GM12878 (cell line): ENCODE measurements around the gene RBM26. TPM values are rescaled to one million over a fixed set of nuclear protein-coding genes. Genes with fewer than 3 reads are reported as not detected.

Experiments
- ATAC-seq: fragments of 200-7000 bp; cut with Tn5 transposase; 3 replicates; pipeline ENCODE4 v1.9.1; 2020; ENCODE audit warnings: mild to moderate bottlenecking, moderate library complexity
- BruUV-seq: library from RNA; stranded (reverse); fragments of 400-500 nt; replicated peaks from 2 replicates; lab custom pipeline; 2021; lab: Mats Ljungman, UMichigan
- CTCF ChIA-PET: fragments of 300-600 bp; sonication (Branson Sonifier 250); formaldehyde crosslinking; extraction: SDS; loops from one replicate; lab custom pipeline; 2021; ENCODE audit warnings: inconsistent platforms; lab: Yijun Ruan, JAX
- POLR2A ChIA-PET: fragments of 350-600 bp; formaldehyde crosslinking; extraction: SDS; loops from one replicate; lab custom pipeline; 2021; ENCODE audit warnings: inconsistent platforms; lab: Charles Lee
- RAD21 ChIA-PET: fragments of 300-600 bp; sonication (Branson Sonifier 250); formaldehyde crosslinking; loops from one replicate; lab custom pipeline; 2023; ENCODE audit warnings: antibody characterized with exemption; ENCODE audit not compliant: unreplicated experiment; lab: Charles Lee
- SMC1A ChIA-PET: fragments of 300-600 bp; sonication (Branson Sonifier 250); formaldehyde crosslinking; loops from one replicate; lab custom pipeline; 2023; ENCODE audit not compliant: unreplicated experiment, uncharacterized antibody; lab: Charles Lee
- DNase-seq: peaks from one replicate; pipeline ENCODE4 v3.0.0-alpha.2; 2011; ENCODE audit warnings: low read depth, low spot score
- FAIRE-seq: peaks from 3 replicates; lab custom pipeline; 2011; peaks lifted over from hg19 to GRCh38; lab: Jason Lieb, UNC
- H2AFZ ChIP-seq: 2 replicates; pipeline ENCODE4 v1.6.0; 2011; ENCODE audit warnings: low read depth, low read length, control low read depth; ENCODE audit not compliant: control insufficient read depth
- H3K27ac ChIP-seq: 2 replicates; pipeline ENCODE4 v1.5.1; 2011; ENCODE audit warnings: control low read depth; ENCODE audit not compliant: control insufficient read depth, insufficient read depth
- H3K27me3 ChIP-seq, 2 experiments: replicated peaks in 1 of 2; 2 replicates each; pipeline versions ENCODE4 v1.6.0 to v1.6.1; 2011; ENCODE audit warnings: low read length in 1 of 2; ENCODE audit not compliant: control insufficient read depth in 2 of 2, insufficient read depth in 2 of 2
- H3K36me3 ChIP-seq, 2 experiments: 2 replicates each; pipeline ENCODE4 v1.5.1; 2011; ENCODE audit warnings: low read length in 1 of 2; ENCODE audit not compliant: control insufficient read depth in 2 of 2, insufficient read depth in 2 of 2
- H3K4me1 ChIP-seq: 2 replicates; pipeline ENCODE4 v1.6.1; 2011; ENCODE audit warnings: mild to moderate bottlenecking, low read length, moderate library complexity, mixed read lengths; ENCODE audit not compliant: control insufficient read depth, insufficient read depth
- H3K4me2 ChIP-seq: 2 replicates; pipeline ENCODE4 v1.6.0; 2011; ENCODE audit warnings: control low read depth; ENCODE audit not compliant: control insufficient read depth, insufficient read depth
- H3K4me3 ChIP-seq: fragments of 200-600 bp; sonication (generic); 2 replicates; pipeline ENCODE4 v1.5.1; 2016
- H3K79me2 ChIP-seq: 2 replicates; pipeline ENCODE4 v1.6.0; 2011; ENCODE audit warnings: low read length; ENCODE audit not compliant: control insufficient read depth, insufficient read depth
- H3K9ac ChIP-seq: 2 replicates; pipeline ENCODE4 v1.8.0; 2011; ENCODE audit warnings: low read length, control low read depth, mixed read lengths; ENCODE audit not compliant: control insufficient read depth, insufficient read depth
- H3K9me3 ChIP-seq: replicated peaks from 3 replicates; pipeline ENCODE4 v1.5.1; 2011; ENCODE audit warnings: mild to moderate bottlenecking, low read length; ENCODE audit not compliant: control insufficient read depth, insufficient read depth
- H4K20me1 ChIP-seq: 2 replicates; pipeline ENCODE4 v1.6.0; 2011; ENCODE audit not compliant: control insufficient read depth, insufficient read depth
- CEBPB ChIP-seq, 2 experiments: fragments of 150-350 bp in 1 of 2; IDR thresholded peaks; 2 replicates each; pipeline ENCODE4 v1.6.1; 2012 to 2014; ENCODE audit warnings: low read depth in 2 of 2, low read length in 2 of 2, borderline replicate concordance in 1 of 2, inconsistent platforms in 1 of 2
- ETV6 ChIP-seq, 2 experiments: fragments of 450-650 bp in 1 of 2; IDR thresholded peaks in 1 of 2; conservative IDR thresholded peaks in 1 of 2; 2 replicates each; pipeline ENCODE4 v1.6.1; 2014; ENCODE audit warnings: antibody characterized with exemption in 1 of 2, borderline replicate concordance in 1 of 2, low read depth in 1 of 2, mild to moderate bottlenecking in 1 of 2, moderate library complexity in 1 of 2
- HDGF ChIP-seq: fragments of 450-650 bp; IDR thresholded peaks from 2 replicates; pipeline ENCODE4 v1.6.1; 2016; ENCODE audit warnings: antibody characterized with exemption
- JUNB ChIP-seq: IDR thresholded peaks from 2 replicates; pipeline ENCODE4 v1.6.1; 2016; ENCODE audit warnings: antibody characterized with exemption, mild to moderate bottlenecking
- KAT2A ChIP-seq: conservative IDR thresholded peaks from 2 replicates; pipeline ENCODE4 v1.6.1; 2011; ENCODE audit warnings: low read depth, low read length; ENCODE audit not compliant: control insufficient read depth
- MEF2A ChIP-seq: IDR thresholded peaks from 2 replicates; pipeline ENCODE4 v1.6.1; 2011; ENCODE audit warnings: low read depth, mild to moderate bottlenecking, low read length, moderate library complexity; ENCODE audit not compliant: insufficient read depth
- MYB ChIP-seq: fragments of 150-350 bp; IDR thresholded peaks from 2 replicates; pipeline ENCODE4 v1.6.1; 2014; ENCODE audit warnings: mild to moderate bottlenecking, low read depth, low read length, borderline replicate concordance
- NBN ChIP-seq: fragments of 450-650 bp; IDR thresholded peaks from 2 replicates; pipeline ENCODE4 v1.6.1; 2016
- RBBP5 ChIP-seq: fragments of 200-600 bp; sonication (generic); conservative IDR thresholded peaks from 2 replicates; pipeline ENCODE4 v1.6.1; 2016
- REST ChIP-seq: IDR thresholded peaks from 2 replicates; pipeline ENCODE4 v1.6.1; 2012; ENCODE audit warnings: mild to moderate bottlenecking, low read depth, low read length
- SREBF1 ChIP-seq: IDR thresholded peaks from 2 replicates; pipeline ENCODE4 v1.6.1; 2012; ENCODE audit warnings: mild to moderate bottlenecking, low read length
- ZBTB11 ChIP-seq: fragments of 450-650 bp; formaldehyde crosslinking; IDR thresholded peaks from 2 replicates; pipeline ENCODE4 v1.5.0; 2022; ENCODE audit warnings: mild to moderate bottlenecking, missing genetic modification characterization
- WGBS: methylation state at CpG from one replicate; pipeline ENCODE4 v1.1.6; 2016; ENCODE audit warnings: low lambda C conversion rate; ENCODE audit not compliant: insufficient replicate concordance, insufficient coverage; ENCODE audit errors: missing lambda C conversion rate; 5-methylcytosine and 5-hydroxymethylcytosine counted together
- in situ Hi-C: fragments of 300-500 bp; cut with MboI; formaldehyde crosslinking; loops from 9 replicates; pipeline ENCODE4 v1.14.3; 2018; ENCODE audit warnings: mixed read lengths
- intact Hi-C: fragments of 100-400 bp; cut with micrococcal nuclease; formaldehyde crosslinking; loops from one replicate; pipeline ENCODE4 v1.14.2; 2022; ENCODE audit not compliant: unreplicated experiment
- polyA plus RNA-seq, 11 experiments: library from polyadenylated mRNA; depleted of rRNA in 4 of 11; unstranded in 6 of 11; stranded (reverse) in 5 of 11; fragments of >200 nt; fragmentation: Nextera tagmentation in 4 of 11; fragmentation: Illumina TruSeq in 1 of 11; extraction: Ambion mirVana in 4 of 11; extraction: Trizol in 1 of 11; gene quantifications; 1 replicate in 1 of 11; 2 replicates in 10 of 11; pipeline versions ENCODE4 v1.2.1 to v1.2.3, GENCODE V29; 2011 to 2016; ENCODE audit warnings: inconsistent platforms in 2 of 11, missing spikeins in 2 of 11, low read depth in 1 of 11
- total RNA-seq, 4 experiments: library from RNA; depleted of rRNA in 3 of 4; stranded (reverse); fragments of >200 nt in 3 of 4; fragmentation: Illumina TruSeq in 1 of 4; extraction: Trizol in 1 of 4; gene quantifications; 2 replicates each; pipeline versions ENCODE4 v1.2.1 to v1.2.3, GENCODE V29; 2013 to 2021

Gene RBM26
- total and polyA plus RNA-seq, 10 of the 15 experiments (the other 5 are each of a cell fraction or from before 2014, with no cell fraction given), result 17.6 to 71.3 (median 38.9) TPM

- TF ChIP-seq JUNB, result no peak
- no peak for TF ChIP-seq ETV6 (conservative IDR thresholded peaks at IDR 0.05 in 1 of 2, IDR thresholded peaks at IDR 0.05 in 1 of 2; ENCODE audit: borderline replicate concordance in 1 of 2, low read depth in 1 of 2)
- TF ChIP-seq ZBTB11 (CRISPR knock-in tag), result no peak
- TF ChIP-seq, all 136 proteins: peak for 0
Observed at GRCh38 chr13:79349011-79349410, 57.0 kb downstream of the RBM26 start (continued).

- in situ Hi-C loops, result no loop called here
- TF ChIP-seq MEF2A (no peak), REST (no peak), KAT2A (no peak), RBBP5 (no peak), HDGF (no peak), MYB (no peak), JUNB (no peak), CEBPB (IDR thresholded peaks at IDR 0.05; ENCODE audit: borderline replicate concordance in 1 of 2, low read depth in 2 of 2, low read length in 2 of 2) (no peak), NBN (no peak), SREBF1 (no peak)
Observed at GRCh38 chr13:79346300-79346914, 59.6 kb downstream of the RBM26 start.

More at GRCh38 chr13:79346300-79346914, 59.6 kb downstream of the RBM26 start:
- FAIRE-seq, result no peak
- BruUV-seq, result no TSS peak
- H3K4me1 ChIP-seq, result no peaks in the 10 kb centered on the region
- intact Hi-C loops, result no loop called here
- no peaks in the 10 kb centered on the region for H3K9me3 ChIP-seq
- H2AFZ ChIP-seq, result no peak overlapping the region
- H3K9ac ChIP-seq, result no peak overlapping the region
- ChIA-PET SMC1A (interaction anchor here (0.6 to 1.9 kb wide), 4 partner anchors 11 to 35 kb away, joined by 3 to 7 read pairs (median 4); no protein-coding TSS in a partner anchor), RAD21 (interaction anchor here (1.1 kb wide), 1 partner anchor 34 kb away, joined by 3 read pairs; no protein-coding TSS in a partner anchor), POLR2A (no interaction called here), CTCF (interaction anchor here (1.0 to 1.6 kb wide), 2 partner anchors 45 to 197 kb away, joined by 3 to 6 read pairs; no protein-coding TSS in a partner anchor)
- H3K4me3 ChIP-seq, result no peak overlapping the region
- no peaks in the 10 kb centered on the region; the same call in 1 of the 2 replicates for H3K79me2 ChIP-seq
- H3K27me3 ChIP-seq, result no peaks in the 10 kb centered on the region
- H3K4me2 ChIP-seq, result no peak overlapping the region
- no peaks in the 10 kb centered on the region for H4K20me1 ChIP-seq
- H3K27ac ChIP-seq, result no peak overlapping the region
- ATAC-seq, result no peak
- WGBS, result 82% methylated on average over 6 of the region's 6 CpGs
- no peak for DNase-seq
- H3K36me3 ChIP-seq, result peaks cover 1 to 9% of the 10 kb centered on the region in 2 experiments; a peak in 2 of 4 replicates
